ENCODE data around the gene NTRK1.

DNA sequence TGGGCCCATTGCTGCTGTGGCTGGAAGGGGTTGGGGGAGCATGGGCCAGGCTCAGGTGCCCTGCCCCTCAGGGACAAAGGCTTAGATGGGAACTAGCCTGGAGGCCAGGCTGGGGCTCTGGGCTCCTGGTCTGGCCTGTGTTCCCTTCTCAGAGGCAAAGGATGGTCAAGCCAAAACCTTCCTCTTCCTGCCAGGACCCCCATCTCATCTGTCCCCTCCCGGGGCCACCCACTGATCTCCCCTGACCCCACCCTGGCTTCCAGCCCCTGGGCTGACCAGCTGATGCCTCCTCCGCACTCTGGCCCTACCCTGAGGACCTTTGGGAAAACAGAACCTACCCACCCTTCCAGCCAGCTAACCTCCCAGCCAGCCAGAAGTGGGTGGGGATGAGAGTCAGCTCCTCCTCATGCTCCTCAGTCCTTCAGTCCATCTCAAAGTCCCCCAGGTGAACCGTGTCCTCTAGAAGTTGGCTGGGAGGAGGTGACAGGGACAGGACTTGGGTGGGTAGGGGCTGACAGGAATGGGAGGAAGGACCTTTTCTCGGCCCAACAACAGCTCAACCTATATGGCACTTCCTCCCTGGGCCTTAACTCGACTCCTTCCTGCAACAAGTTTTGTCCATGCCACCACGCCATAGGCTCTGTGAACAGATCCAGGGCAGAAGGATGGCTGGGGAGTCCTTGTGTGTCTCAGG is 40.4 kb downstream of the NTRK1 start:
- TF ChIP-seq, protein P1, sequence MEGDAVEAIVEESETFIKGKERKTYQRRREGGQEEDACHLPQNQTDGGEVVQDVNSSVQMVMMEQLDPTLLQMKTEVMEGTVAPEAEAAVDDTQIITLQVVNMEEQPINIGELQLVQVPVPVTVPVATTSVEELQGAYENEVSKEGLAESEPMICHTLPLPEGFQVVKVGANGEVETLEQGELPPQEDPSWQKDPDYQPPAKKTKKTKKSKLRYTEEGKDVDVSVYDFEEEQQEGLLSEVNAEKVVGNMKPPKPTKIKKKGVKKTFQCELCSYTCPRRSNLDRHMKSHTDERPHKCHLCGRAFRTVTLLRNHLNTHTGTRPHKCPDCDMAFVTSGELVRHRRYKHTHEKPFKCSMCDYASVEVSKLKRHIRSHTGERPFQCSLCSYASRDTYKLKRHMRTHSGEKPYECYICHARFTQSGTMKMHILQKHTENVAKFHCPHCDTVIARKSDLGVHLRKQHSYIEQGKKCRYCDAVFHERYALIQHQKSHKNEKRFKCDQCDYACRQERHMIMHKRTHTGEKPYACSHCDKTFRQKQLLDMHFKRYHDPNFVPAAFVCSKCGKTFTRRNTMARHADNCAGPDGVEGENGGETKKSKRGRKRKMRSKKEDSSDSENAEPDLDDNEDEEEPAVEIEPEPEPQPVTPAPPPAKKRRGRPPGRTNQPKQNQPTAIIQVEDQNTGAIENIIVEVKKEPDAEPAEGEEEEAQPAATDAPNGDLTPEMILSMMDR (IDR thresholded peaks at IDR 0.05): no peak
- TF ChIP-seq POLR2AphosphoS5 (IDR thresholded peaks at IDR 0.05) (no peak), POLR2A (IDR thresholded peaks at IDR 0.05) (no peak)

Measured in prostate gland (tissue), 2 donors.